ENCODE results near the gene EPO. TPM values are rescaled to one million over a fixed set of nuclear protein-coding genes. Genes with fewer than 3 reads are reported as not detected.

EPO gene
- total and polyA plus RNA-seq, 4 donors: 0.10 TPM; not detected in 3

DNA sequence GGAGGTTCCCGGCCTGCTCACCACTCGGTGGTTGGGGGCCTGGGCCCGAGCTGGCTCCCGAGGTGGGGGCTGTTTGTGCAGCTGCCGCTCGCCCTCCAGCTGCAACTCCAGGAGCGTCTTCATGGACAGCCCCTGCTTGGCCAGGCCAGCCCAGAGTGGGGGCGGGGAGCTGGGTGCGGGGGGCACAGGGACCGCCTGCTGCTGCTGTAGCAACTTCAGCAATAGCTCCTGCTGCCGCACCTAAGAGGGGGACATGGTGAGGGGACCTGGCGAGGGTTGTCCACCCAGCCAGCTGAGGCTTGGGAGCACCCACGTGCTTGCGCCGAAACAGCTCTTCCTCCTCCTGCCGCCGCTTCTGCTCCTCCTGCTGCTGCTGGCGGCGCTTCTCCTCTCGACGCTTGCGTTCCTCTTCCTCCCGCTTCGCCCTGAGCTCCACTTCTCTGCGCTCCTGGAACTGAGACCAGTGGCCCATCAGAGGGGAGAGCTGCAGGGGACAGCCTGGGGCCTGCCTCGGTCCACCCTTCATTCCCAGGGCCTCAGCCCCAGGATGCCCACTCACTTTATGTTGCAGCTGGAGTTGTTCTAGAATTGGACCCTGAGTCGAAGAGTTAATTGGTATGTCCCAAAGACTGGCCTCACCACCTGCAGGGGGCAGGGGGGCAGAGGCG is 37.1 kb upstream of the EPO start:
- no peak for DNase-seq
- Histone ChIP-seq H3K9me3 (ENCODE audit: control insufficient read depth in 4 of 4, insufficient read depth in 3 of 4, low read length in 3 of 4) (no peaks in the 10 kb centered on the region), H3K9ac (ENCODE audit: insufficient read depth in 1 of 2, low read length in 2 of 2) (no peak overlapping the region), H3K27me3 (ENCODE audit: control insufficient read depth in 3 of 3, insufficient read depth in 3 of 3, low read length in 2 of 3) (no peaks in the 10 kb centered on the region), H3K4me3 (no peak overlapping the region), H3K36me3 (ENCODE audit: control insufficient read depth in 4 of 4, insufficient read depth in 4 of 4, low read length in 4 of 4) (peaks cover 15 to 92% (median 34%) of the 10 kb centered on the region in 4 donors), H3K4me1 (ENCODE audit: control insufficient read depth in 5 of 5, insufficient read depth in 5 of 5, low read length in 5 of 5) (peaks cover 0 to 4% (median 0%) of the 10 kb centered on the region in 5 donors), H3K27ac (ENCODE audit: low read depth in 1 of 2, low read length in 1 of 2) (no peak overlapping the region)
- 88 to 93% methylated on average over 28 of the region's 28 CpGs for WGBS, 2 donors
- no peak for ATAC-seq (ENCODE audit: insufficient read depth, low FRiP score)
- TF ChIP-seq, protein P1, sequence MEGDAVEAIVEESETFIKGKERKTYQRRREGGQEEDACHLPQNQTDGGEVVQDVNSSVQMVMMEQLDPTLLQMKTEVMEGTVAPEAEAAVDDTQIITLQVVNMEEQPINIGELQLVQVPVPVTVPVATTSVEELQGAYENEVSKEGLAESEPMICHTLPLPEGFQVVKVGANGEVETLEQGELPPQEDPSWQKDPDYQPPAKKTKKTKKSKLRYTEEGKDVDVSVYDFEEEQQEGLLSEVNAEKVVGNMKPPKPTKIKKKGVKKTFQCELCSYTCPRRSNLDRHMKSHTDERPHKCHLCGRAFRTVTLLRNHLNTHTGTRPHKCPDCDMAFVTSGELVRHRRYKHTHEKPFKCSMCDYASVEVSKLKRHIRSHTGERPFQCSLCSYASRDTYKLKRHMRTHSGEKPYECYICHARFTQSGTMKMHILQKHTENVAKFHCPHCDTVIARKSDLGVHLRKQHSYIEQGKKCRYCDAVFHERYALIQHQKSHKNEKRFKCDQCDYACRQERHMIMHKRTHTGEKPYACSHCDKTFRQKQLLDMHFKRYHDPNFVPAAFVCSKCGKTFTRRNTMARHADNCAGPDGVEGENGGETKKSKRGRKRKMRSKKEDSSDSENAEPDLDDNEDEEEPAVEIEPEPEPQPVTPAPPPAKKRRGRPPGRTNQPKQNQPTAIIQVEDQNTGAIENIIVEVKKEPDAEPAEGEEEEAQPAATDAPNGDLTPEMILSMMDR (IDR thresholded peaks at IDR 0.05; ENCODE audit: control extremely low read depth, extremely low read depth): no peak

GRCh38 chr7:100683659-100684533 is 36.4 kb upstream of the EPO start:
- peaks cover 10 to 90% (median 32%) of the 10 kb centered on the region in 4 donors for H3K36me3 ChIP-seq (ENCODE audit: control insufficient read depth in 4 of 4, insufficient read depth in 4 of 4, low read length in 4 of 4)
- TF ChIP-seq, protein P1 (IDR thresholded peaks at IDR 0.05; ENCODE audit: control extremely low read depth, extremely low read depth): no peak
- no peak for DNase-seq

DNA sequence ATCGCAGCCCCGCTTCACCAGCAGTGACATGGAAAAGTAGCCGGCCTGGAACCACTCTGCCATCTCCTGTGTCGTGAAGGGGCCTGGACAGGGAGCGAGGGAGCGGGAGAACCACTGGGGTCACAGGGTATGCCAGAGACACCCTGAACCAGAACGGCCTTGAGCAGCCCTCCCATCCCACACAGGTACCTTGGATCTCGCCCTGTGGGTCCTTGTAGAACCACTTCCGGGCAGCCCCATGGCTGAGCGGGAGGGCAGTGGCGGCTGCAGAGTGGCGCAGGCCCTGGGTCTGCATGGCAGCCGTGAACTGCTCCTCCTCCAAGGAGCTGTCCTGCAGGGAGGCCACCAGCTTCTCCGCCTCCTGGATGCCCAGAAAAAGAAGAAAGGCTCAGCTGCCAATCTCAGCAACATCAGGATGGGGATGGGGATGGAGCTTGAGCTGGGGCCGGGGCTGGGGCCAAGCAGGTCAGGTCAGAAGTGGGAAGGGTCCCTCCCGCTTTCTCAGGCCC is 35.7 kb upstream of the EPO start:
- WGBS, 2 donors: 95 to 98% methylated on average over 16 of the region's 16 CpGs
- peak overlapping the region in 1 of 2 donors; percentile 15 for H3K27ac ChIP-seq (ENCODE audit: low read depth in 1 of 2, low read length in 1 of 2)
- DNase-seq: no peak

More at GRCh38 chr7:100683659-100684533, 36.4 kb upstream of the EPO start:
- 95 to 96% methylated on average over 33 to 37 of the region's 37 CpGs for WGBS, 2 donors
- Histone ChIP-seq H3K9ac (ENCODE audit: insufficient read depth in 1 of 2, low read length in 2 of 2) (no peak overlapping the region), H3K27me3 (ENCODE audit: control insufficient read depth in 3 of 3, insufficient read depth in 3 of 3, low read length in 2 of 3) (no peaks in the 10 kb centered on the region), H3K4me1 (ENCODE audit: control insufficient read depth in 5 of 5, insufficient read depth in 5 of 5, low read length in 5 of 5) (no peaks in the 10 kb centered on the region), H3K9me3 (ENCODE audit: control insufficient read depth in 4 of 4, insufficient read depth in 3 of 4, low read length in 3 of 4) (no peaks in the 10 kb centered on the region), H3K4me3 (no peak overlapping the region), H3K27ac (ENCODE audit: low read depth in 1 of 2, low read length in 1 of 2) (no peak overlapping the region)
- no peak for ATAC-seq (ENCODE audit: insufficient read depth, low FRiP score)

More for the DNA sequence above, 35.7 kb upstream of the EPO start:
- Histone ChIP-seq H3K9ac (ENCODE audit: insufficient read depth in 1 of 2, low read length in 2 of 2) (no peak overlapping the region), H3K4me1 (ENCODE audit: control insufficient read depth in 5 of 5, insufficient read depth in 5 of 5, low read length in 5 of 5) (peaks cover 0 to 3% (median 0%) of the 10 kb centered on the region in 5 donors), H3K36me3 (ENCODE audit: control insufficient read depth in 4 of 4, insufficient read depth in 4 of 4, low read length in 4 of 4) (peaks cover 10 to 85% (median 32%) of the 10 kb centered on the region in 4 donors), H3K27me3 (ENCODE audit: control insufficient read depth in 3 of 3, insufficient read depth in 3 of 3, low read length in 2 of 3) (no peaks in the 10 kb centered on the region), H3K9me3 (ENCODE audit: control insufficient read depth in 4 of 4, insufficient read depth in 3 of 4, low read length in 3 of 4) (no peaks in the 10 kb centered on the region), H3K4me3 (no peak overlapping the region)
- ATAC-seq (ENCODE audit: insufficient read depth, low FRiP score): no peak
- TF ChIP-seq, protein P1 (IDR thresholded peaks at IDR 0.05; ENCODE audit: control extremely low read depth, extremely low read depth): no peak
